GM12875 (cell line): Measurements from ENCODE around the gene ERC2.

Experiments used
- H3K4me3 ChIP-seq: one replicate; pipeline ENCODE4 v1.5.1; 2011; ENCODE audit warnings: low read depth, low read length, control low read depth
- TF ChIP-seq, protein P1 (sequence below): IDR thresholded peaks from 2 replicates; pipeline ENCODE4 v1.5.1; 2011; ENCODE audit warnings: low read depth, mild to moderate bottlenecking, control low read depth, inconsistent platforms, low read length, moderate library complexity, borderline replicate concordance; ENCODE audit not compliant: insufficient read depth

Gene ERC2

DNA sequence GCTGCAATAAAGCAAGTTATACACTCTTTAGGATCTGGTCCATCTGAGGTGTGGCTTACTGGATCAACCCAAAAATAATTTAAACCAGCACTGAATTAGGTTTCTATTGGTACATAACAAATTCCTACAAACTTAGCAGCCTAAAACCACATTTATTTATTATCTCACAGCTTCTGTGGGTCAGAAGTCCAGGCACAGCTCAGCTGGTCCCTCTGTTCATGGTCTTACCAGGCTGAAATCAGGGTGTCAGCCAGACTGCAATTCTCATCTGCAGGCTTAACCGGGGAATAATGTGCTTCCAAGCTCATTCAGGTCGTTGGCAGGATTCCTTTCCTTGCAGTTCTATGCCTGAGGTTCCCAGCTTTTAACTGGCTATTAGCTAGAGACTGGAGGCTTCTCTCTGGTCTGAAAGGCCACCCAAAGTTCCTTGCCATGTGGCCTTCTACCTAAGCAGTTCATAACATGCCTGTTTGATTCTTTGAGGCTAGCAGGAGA, 503.7 kb downstream of the ERC2 start:
- TF ChIP-seq, protein P1, sequence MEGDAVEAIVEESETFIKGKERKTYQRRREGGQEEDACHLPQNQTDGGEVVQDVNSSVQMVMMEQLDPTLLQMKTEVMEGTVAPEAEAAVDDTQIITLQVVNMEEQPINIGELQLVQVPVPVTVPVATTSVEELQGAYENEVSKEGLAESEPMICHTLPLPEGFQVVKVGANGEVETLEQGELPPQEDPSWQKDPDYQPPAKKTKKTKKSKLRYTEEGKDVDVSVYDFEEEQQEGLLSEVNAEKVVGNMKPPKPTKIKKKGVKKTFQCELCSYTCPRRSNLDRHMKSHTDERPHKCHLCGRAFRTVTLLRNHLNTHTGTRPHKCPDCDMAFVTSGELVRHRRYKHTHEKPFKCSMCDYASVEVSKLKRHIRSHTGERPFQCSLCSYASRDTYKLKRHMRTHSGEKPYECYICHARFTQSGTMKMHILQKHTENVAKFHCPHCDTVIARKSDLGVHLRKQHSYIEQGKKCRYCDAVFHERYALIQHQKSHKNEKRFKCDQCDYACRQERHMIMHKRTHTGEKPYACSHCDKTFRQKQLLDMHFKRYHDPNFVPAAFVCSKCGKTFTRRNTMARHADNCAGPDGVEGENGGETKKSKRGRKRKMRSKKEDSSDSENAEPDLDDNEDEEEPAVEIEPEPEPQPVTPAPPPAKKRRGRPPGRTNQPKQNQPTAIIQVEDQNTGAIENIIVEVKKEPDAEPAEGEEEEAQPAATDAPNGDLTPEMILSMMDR, result no peak
- H3K4me3 ChIP-seq, result no peak overlapping the region

- TF ChIP-seq, protein P1, result no peak
These were observed 504.7 kb downstream of the ERC2 start for GRCh38 chr3:55963601-55964000.

DNA sequence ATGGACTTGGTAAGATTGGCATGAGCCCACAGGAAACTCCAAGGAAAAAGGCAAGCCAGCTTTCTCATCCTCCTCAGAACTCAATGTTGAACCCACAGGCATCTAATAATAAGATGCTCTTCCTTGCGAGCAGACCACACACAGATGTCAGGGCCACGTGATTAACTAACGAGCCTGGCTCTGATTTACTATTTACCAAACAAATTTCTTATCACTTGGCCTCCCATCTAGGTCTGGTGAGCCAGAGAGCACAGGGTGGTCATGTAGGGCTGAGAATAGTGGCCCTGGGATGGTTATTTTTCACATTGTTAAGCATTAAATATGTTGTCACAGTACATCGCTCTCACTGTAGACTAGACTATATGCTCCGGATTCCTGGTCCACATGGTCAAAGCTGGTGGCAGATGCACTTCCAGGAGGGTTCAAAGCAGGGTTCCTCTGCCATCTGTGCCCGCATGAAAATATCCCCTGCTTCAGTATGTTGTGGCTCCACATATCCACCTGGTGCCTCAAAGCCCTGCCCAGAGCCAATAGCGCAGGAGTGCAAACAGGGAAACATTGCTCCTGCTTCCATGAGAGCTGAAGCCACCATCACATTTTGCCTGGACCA, 508.7 kb downstream of the ERC2 start:
- TF ChIP-seq, protein P1, result no peak
- H3K4me3 ChIP-seq, result no peak overlapping the region

More at GRCh38 chr3:55963601-55964000, 504.7 kb downstream of the ERC2 start:
- H3K4me3 ChIP-seq, result no peak overlapping the region

GRCh38 chr3:55958605-55959004, 509.7 kb downstream of the ERC2 start:
- no peak overlapping the region for H3K4me3 ChIP-seq
- TF ChIP-seq, protein P1, result no peak

DNA sequence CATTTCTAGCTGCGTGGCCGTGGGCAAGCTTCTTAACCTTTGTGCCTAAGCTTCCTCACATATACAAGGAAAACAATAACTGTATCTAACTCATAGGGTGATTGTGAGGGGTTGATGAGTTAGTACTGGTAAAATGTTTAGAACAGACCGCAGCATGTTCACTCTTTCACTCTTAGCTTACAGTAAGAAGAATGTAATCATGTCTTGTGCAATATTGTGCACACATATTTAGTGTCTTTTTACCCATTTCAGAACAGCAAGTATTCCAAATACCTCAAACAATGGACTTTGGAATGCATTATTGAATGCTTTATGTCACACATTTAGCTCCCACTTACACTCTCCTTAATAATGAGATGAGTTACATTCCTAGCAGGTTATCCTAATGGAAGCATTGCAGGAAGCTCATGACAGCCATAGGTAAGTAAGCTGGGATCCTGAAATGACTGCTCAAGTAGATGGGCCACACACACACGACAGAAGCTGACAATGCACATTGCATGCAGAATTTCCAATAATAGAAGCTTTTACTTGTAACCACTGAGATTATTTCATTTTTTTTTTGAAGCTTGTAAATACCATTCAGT, 512.3 kb downstream of the ERC2 start:
- TF ChIP-seq, protein P1, result no peak
- no peak overlapping the region for H3K4me3 ChIP-seq

DNA sequence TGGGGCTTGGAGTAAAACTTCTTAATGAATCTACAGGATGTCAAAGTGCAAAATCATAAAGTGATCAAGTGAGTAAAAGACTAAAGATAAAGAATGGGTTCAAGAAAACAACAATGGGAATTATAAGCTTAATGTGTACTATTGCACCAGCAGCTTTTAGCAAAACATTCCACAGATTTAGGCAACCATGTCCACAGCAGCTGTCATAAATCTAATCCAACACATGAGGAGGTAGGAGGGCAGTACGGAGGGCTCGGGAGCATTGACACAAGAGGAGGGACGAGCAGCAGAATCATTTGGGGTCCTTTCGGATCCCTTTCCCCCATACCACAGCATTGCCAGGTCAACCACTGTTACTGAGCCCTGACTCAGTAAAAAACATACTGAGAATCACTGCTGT, 516.9 kb downstream of the ERC2 start:
- no peak overlapping the region for H3K4me3 ChIP-seq
- TF ChIP-seq, protein P1, result no peak

GRCh38 chr3:55947406-55947805, 520.9 kb downstream of the ERC2 start:
- no peak overlapping the region for H3K4me3 ChIP-seq
- TF ChIP-seq, protein P1, result no peak
